HG03135 (cell line): Measurements from ENCODE around the gene SINHCAF.
A peak's percentile ranks its signal among the peaks of the same experiment; 100 is the strongest.

Source experiments
- ATAC-seq: cut with Tn5 transposase; IDR thresholded peaks from one replicate; pipeline ENCODE4 v1.9.1; 2021; ENCODE audit warnings: mild to moderate bottlenecking, moderate library complexity; ENCODE audit not compliant: unreplicated experiment

Gene SINHCAF

DNA sequence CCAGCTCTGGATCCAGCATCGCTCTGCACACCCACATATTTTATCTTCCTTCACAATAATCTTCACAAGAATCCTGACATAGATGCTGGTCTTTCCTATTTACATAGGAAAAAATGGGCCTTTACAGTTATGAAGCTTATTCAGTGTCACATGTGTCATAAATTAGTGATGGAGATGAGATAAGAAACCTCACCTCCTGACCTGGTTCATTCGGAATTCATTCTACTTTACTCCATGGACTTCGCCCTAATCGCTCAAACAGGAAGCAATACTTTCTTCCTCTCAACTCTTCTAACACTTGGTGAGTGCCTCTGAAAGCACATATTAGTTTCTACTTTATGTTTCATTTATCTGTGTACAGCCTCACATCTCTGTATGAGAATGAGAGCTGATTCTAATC lies 12.0 kb upstream of the SINHCAF start:
- ATAC-seq: no peak

DNA sequence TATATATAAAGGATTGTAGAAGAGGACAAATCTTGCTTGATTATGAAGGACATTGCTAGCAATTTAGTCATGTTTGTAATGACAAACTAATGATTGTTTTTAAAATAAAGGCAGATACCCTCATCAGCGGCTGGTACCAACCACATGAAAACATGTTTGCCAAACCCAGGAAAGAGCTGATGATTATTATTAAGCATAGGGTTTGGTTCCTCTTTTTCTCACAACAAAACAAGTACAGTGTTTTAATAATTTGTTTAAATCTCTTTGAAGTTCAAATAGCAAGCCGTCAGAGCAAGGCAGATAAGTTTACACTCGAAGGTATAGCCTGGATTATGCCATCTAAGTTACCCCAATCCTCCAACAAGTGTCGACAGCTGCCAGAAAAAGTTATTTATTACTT lies 5.3 kb upstream of the SINHCAF start:
- no peak for ATAC-seq

DNA sequence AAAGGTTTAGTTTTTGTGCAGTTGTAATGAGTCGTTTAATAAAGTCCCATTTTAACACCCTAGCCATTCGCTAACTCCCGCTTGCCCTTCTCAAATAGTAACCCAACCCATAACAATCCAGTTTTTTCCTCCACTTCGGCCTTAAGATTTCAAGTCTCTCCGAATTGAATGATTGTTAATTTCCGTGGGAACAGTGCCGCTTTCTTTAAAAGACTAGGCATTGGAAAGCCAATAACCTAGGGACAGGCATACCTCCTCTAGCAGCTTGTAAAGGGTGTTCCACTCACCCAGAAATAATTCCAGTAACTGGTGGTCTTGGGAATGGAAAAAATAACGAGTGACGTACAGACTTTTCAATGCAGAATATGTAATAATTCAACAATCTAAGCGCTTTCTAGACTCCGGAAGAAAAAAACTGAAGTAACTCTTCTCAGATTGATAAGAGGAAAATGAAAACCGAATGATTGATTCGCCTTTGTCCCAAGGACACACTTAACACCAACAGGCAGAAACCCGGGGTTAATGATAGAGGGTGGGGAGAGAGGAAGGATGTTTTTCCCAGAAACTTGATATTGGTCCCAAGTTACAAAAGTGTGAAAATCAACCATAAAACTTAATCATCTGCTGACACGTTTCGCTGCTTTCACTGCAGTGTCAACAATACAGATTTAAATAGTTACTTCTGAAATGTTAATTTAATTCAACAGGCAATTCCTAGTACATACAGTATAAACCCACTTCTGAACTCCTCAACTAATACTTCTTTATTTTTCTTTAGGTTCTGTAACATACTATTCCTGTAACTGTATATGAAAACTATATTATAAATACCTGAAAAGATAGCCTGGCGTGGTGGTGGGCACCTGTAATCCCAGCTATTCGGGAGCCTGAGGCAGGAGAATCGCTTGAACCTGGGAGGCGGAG lies 1.0 kb upstream of the SINHCAF start:
- no peak for ATAC-seq

DNA sequence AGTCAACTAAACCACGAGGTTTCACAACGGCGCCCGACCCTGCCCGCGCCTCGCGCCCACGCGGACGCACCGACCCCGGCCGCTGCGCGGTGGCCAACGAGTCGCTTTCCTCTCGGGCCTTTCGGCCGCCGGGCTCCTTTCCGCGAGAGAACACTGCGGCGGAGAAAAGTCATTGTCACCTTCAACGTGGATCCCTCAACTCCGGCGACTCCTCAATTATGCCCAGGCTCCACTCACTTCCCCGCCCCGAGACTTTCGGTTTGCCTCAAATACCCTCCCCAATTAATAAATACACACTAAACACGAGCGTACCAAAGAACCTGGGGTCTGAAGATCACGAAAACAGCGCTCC lies 450 bp downstream of the SINHCAF start:
- peak; percentile 1 for ATAC-seq

DNA sequence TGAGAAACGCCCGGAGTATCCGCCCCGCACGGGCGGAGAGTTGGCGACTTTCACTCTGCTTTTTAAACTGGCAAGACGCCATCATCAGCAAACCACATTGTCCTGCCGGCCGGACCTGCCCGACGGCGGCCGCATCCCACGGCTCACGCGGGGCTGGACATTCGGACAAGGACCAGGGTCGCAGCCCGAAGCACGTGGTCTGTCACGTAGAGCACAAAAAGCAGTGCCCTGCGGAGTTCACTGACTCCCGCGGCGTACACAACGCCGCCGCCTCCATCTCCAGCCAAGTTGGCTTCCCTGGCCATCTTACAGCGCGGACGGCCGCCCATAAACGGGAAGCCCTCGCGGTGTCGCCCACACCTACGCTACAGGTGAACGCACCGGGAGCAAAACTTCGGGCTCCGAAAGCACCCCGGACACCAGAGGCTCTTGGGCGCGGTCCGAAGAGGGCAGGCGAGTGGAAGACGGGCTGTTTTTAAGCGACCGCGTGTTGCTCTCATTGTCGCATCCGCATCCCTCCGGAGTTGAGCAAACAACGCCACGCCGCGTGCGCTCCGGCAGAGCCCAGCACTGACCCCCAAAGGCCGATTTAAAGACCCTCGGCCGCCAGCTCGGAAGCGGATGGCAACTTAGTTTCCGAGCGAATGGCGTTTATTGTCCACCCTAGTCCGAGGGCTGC lies 966 bp downstream of the SINHCAF start:
- peak; percentile 17 for ATAC-seq

DNA sequence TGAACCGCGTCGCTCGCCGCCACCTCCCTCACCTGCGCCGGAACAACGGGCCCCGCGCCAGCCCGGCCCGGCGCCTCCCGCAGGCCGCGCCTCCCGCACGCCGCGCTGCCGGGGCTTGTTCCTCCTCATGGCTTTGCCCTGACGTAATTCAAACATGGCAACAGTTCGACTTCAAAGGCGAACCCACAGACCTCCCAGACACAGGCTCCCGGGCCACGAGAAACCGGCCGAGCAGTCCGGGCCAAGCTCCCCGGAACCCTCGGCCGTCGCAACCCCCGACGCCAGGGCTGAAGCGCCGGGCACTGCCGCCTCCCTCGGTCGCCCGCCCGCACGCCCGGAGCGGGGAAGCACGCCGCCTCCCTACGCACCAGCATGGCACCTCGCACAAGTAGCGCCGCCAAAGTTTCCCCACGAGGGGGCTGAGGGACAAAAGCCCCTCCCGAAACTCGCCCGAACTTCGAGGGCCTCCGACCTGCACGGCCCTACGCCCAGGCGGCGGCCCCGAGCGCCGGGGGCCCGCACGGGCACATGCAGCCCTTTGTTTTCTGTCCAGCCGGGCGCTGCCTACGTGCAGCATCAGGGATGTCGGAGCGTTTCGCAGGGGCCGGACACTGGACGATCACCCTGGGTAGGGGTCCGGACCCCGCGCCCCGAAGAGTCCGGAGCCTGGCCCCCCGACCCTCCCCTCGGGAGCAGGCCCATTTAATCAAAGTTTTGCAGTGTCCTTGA lies 1.7 kb downstream of the SINHCAF start:
- peak; percentile 38 for ATAC-seq

DNA sequence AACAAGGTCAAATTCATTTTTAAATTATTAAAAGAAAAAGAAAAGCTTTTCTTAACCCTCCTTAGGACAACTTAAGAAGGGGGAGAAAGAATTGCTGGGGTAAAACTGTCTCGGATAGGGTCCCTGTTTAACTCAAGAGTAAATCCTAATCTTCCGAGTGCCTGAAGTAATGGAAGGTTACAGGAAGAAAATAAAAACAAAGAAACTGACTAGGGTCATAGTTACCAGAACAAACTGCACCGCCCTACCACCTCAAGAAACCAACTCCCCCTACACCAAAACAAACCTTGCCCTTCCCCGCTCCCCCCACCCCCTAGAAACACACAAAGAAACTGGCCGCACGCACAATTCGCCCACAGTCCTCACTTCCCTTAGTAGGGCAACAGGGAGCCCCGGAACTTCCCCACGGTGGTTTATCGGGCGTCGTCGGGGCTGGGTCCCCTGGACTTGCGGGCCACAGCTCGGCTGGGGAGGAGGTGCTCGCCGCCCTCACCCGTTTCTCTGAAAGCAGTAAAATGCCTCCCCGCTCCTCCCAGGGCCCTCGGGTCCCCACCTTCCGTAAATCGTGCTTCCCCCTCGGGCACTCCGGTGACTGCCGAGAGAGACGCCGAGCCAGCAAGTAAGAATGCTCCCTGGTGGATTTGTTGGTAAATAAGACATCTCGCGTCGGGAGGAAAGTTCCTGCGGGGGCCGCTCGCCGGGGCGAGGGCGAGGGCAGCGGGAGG lies 2.4 kb downstream of the SINHCAF start:
- ATAC-seq: peak; percentile 19

DNA sequence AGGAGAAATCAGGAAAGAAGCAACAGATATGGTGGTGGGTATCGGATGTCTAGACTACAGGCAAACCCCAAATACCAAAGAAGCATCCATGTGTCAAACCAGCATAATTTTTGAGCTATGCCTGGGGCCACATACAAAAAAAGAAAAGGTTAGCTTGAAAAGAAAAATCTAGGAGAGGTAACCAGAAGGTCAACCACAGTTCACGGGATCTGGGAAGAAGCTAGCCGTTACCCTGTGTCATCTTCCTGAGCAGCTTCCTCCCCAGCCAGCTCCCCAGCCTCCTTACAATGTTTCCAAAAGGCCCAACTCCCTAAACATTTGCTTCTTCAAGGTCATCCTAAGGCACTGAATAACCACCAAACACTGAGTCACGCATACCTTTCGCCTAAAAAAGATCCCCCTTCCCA lies 3.1 kb downstream of the SINHCAF start:
- no peak for ATAC-seq

DNA sequence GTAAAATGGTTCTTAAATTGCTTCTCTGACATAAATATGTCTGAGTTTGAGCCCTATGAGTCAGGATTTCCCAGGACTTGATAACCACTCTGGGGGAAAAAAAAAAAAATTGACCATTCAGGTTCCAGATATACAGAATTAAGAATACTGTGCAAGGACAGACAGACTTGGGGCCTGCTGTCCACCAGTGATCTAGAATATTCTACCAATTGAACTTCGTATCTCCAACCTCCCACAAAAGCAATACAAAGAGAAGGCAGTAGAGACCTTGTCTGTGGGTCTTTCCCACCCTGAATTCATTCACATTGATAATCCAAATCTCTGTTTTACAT lies 4.1 kb downstream of the SINHCAF start:
- ATAC-seq: no peak

DNA sequence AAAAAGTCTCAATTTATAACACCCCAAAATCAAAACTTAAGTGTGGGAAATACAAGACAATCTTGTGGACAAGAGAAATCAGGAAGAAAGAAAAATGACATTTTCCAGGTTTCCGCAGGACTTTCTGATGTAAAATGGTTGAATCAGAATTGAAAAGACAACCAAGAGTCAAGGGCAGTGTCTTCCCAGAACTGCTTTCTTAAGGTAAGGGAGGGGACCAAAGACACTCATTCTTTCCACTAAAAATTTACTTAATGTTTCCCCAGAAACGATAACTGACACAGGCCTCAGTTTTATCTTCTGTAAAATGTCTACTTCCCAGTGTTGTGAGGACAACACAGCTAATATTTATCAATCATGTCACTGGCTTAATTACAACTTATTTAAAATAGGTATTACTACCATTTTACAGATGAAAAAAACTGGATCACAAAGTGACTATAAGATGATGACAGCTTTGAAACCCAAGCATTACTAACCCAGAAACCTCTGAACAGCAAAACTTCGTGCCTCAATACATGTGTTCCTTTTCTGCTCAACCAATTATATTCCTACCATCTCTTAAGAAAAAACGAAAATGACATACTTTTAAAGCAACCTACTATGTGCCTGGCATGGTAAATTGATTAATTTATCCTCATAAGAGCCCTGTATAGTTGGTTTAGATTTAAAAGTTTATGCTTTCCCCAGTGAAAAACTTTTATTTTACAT lies 4.6 kb downstream of the SINHCAF start:
- no peak for ATAC-seq

DNA sequence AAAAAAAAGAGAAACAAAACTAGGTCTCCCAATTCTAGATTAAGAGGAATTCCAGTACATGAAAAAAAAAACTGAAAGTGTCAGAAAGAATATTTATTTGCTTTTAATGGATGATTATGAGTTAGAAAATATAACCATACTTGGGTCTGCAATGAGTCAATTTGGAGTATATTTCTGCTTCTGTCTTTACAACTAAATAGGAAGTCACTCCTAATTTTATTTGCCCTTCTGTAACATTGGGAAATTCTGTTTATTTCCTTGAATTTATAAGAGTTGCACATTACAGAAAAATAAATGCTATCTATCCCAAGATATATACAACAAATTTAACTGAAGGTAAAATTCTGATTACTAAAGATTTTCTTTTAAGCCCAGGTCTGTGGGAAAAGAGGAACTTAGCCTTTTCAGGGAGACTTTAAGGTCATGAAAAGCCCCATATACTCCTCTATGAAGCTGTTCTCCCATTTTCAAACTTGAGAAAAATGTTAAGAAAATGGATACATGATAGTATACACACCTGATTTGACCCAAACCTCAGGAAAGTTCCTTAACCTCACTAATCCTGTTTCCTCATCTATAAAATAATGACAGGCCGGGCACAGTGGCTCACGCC lies 7.2 kb downstream of the SINHCAF start:
- ATAC-seq: no peak

DNA sequence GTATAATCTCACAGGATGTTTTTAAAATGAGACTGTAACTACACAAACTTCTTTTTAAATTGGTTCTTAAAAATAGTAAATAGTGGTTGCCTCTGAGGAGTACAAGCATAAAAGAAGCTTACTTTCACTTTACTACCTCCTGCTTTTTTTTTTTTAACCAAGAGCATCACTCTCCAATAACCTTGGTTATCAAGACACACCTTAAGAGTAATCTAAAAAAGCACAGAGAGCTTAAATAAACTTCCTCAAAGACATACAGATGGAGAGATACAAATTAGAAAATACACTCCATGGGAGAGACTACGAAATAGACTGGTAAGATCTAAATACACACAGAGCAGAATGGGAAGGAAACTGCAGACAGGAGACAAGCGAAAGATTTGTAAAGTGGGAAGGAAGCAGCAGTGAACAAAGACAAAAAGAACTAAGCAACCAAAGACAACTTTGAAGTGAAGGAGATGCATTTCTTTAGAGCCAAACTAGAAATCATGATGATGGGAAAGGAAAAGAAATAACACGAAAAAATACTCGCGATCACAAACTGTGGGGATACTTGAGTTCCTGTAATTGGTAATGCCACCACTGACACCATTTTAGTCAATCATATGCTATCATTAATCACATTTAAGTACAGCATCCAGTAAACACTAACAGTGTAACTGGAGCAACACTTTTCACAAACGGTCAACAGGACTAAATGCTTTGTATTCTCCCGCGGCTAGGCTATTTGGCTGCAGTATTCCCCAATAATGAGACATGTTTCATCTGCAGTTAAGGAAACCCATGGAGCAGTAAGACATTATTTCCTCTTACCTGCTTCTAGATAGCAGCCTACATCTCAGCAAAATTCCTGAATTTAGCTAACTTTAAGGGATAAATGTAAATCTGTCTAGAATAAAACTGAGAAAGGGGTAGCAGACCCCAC lies 8.2 kb downstream of the SINHCAF start:
- no peak for ATAC-seq

DNA sequence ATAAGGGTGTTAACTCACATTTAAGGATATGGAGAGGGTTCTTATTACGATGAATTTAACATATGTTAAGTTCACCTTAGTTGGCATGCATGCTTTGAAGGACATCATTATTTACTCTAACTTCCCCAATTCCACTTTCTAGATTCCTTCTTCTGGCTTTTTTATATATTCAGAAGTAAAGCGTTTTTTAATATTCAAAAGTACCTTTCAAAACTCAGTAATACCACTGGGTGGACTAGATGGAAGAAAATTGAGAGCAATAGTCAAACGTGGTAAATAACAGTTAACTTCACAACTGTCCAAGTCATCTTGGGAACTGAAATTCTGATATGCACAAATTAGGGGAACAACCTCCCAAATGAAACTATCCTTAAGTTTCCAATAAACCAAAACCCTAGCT lies 9.1 kb downstream of the SINHCAF start:
- ATAC-seq: no peak

DNA sequence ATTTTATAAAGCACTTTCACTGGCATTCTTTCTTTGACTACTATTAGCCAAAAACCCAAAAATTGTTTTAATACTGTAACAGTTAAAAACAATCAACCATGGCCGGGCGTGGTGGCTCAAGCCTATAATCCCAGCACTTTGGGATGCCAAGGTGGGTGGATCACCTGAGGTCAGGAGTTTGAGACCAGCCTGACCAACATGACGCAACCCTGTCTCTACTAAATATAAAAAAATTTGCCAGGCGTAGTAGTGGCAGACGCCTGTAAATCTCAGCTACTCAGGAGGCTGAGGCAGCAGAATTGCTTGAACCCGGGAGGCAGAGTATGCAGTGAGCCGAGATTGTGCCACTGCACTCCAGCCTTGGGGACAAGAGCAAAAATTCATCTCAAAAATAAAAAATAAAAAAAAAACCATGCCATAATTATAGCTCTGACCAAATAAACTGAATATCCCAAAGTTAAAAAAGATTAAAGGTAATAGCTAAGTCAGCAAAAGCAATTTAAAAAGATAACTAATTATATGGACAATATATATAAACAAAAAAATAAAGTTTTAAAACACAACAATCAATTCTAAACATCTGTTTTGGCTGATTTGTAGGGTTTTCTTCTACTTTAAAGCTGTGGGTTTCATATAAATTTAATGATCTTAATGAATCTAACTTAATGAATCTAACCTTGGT lies 10.0 kb downstream of the SINHCAF start:
- ATAC-seq: no peak

DNA sequence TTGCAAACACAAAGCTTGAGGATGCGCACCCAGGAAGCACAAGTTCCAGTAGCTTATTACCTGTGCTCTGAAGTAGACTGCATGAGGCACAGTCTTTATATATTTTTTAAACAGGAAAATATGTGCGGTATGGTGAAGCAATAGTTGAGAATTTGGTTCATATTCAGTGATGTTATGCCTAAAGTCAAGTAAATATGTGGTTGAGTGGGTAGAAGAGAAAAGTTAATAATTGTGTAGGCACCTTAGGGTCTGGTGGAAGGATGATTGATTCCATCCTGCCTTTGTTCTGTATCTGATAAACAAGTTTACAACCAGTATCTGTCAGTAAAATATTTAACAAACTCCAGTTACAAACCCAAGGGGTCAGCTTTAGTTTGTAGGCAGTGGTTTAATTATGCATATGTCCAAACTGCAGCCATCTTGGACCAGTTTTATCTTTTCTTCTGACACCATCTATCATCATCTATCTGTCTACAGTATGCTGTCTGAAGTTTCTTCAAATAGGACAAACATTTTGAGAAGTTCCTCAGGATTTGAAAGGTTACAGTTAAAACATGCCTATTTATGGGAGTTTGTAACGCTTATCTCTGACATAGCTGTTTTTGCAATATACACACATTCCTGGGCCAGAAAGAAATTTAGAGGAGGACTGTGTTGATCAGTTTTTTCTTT lies 10.8 kb downstream of the SINHCAF start:
- peak; percentile 46 for ATAC-seq

DNA sequence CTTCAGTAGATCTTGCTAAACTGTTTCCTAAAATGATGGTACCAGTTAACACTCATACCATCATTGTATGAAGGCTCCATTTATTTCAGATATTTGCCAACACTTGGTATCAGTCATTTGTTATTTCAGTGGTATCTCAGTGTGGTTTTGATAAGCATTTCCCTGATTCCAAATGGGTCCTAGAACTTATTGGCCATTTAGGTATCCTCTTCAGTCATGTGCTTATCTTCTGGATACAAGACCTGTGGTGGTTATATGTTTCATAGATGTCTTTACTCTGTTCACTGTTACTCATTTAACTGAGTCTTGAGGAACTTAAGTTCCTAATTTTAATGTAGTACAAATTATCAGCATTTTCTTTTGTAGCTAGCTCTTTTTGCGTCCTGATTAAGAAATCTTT lies 13.5 kb downstream of the SINHCAF start:
- ATAC-seq: no peak

DNA sequence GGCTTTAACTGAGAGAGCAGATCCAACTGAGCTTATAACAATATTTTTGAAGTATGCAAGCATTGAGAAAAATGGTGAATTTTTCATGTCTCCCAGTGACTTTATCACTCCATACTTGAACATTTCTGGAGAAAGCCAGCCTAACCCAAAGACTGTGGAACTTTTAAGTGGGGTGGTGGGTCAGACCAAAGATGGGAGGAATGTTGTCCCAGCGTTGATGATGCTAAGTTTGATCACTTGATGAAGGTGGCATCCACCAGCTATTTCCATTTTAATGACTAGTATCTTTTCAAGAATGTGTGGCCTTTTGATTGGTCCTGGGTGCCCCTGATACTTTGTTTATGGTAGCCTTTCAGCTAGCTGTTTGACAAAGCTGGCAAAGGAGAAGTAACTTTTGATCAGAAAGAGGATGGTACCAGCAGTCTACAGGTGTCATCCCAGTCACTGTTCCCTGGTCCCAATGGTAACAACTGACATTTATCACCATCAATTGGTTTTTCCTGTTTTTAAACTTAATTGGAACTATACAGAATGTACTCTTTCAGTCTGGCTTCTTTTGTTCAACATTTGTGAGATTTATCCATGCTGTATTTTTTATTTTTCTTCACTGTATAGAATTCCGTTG lies 14.2 kb downstream of the SINHCAF start:
- no peak for ATAC-seq

DNA sequence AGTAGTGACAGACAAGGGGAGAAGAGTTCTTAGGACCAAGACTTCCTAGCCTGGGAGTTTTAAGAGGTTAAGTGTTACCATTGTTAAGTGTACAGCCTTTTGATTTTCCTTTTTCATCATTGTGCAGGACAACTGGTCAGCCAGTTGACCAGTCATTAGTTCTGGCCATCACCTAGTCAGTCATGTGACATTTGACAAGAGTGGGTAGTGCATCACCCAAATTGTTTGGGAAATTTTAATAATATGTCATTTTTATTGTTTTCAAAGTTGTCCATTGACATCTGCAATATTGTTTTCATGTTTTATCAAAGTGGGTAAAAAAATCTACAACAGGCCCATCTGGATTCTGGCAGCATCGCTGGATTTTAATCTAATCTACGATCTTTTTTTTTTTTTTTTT lies 15.5 kb downstream of the SINHCAF start:
- ATAC-seq: no peak
